Heart left ventricle (tissue), 13 donors: ENCODE data around the gene TRIM29.

ENCODE experiments used
- CTCF ChIP-seq, 12 donors: fragments of 200-600 bp; sonication (generic) in 4 of 12; IDR thresholded peaks; one replicate each; pipeline versions ENCODE4 v1.5.0 to v1.8.0; 2018 to 2022; ENCODE audit warnings: antibody characterized with exemption in 12 of 12, mild to moderate bottlenecking in 5 of 12
- POLR2A ChIP-seq, 2 donors: fragments of 450-650 bp; IDR thresholded peaks; one replicate each; pipeline ENCODE4 v1.6.1; 2017; ENCODE audit warnings: antibody characterized with exemption in 2 of 2, mild to moderate bottlenecking in 2 of 2, moderate library complexity in 2 of 2
- donor health status: ischemic (EF 13 %, LVEDD 7.1; RV severe dilation, severe dysfunction).
- donor health status: DM: no; HTN: yes; CAD: no.
- donor health status: DM: no; HTN: no; CAD: no.
- donor health status: ischemic (EF 25% LVEDD 6.9; RV normal size, moderate dysfunction).
- donor health status: ischemic (EF 25% LVEDD 5.7; RV mildly dilated, moderate dysfunction).
- donor health status: ischemic (EF 35%, LVEDD 5.7; RV mildly dilated, moderate dysfunction).
- donor health status: nonischemic (EF 11% LVEDD 7.7; RV severe dilation, severe dysfunction).
- donor health status: DM: yes; HTN: yes; CAD: no.
- donor health status: PGD.
- donor health status: ischemic (EF 29% LVEDD 5.4; RV normal size, mild dysfunction).
- donor health status: nonischemic (EF 23%, LVEDD 6.1; RV moderate dilation, normal function).

- TF ChIP-seq POLR2A (IDR thresholded peaks at IDR 0.05), result no peak
- TF ChIP-seq CTCF (IDR thresholded peaks at IDR 0.05), result no peak
Measured at GRCh38 chr11:120141768-120142423, 4.0 kb upstream of the TRIM29 start.
